HG02759 (cell line): ENCODE data around the gene CCDC91.
A peak's percentile ranks its signal among the peaks of the same experiment; 100 is the strongest.
"Not testable (repeated sequence)": the region's sequence is repeated elsewhere in the genome, so short reads cannot be mapped to it uniquely, and the experiment has no call there.

Source experiments
- ATAC-seq: cut with Tn5 transposase; IDR thresholded peaks from one replicate; pipeline ENCODE4 v1.9.1; 2021; ENCODE audit warnings: mild to moderate bottlenecking, moderate library complexity; ENCODE audit not compliant: unreplicated experiment

CCDC91 gene

DNA sequence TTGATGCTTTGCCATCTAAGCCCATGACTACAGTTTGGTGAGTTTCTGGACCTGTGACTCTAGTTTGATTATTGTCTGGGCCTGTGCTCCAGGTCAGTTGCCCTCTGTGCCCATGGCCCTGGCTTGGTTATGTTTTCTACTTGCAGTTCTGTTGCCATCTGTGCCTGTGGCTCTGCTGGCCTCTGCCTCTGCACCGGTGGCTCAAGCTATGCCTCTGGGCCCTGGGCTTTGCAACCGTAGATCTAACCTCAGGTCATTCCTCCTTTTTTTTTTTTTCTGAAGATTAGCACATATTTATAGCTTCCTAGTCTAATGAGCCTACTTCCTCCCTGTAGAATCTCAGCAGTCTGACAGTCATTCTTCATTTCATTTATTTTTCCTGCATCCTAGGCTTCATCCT, 161.2 kb downstream of the CCDC91 start:
- ATAC-seq = no peak

DNA sequence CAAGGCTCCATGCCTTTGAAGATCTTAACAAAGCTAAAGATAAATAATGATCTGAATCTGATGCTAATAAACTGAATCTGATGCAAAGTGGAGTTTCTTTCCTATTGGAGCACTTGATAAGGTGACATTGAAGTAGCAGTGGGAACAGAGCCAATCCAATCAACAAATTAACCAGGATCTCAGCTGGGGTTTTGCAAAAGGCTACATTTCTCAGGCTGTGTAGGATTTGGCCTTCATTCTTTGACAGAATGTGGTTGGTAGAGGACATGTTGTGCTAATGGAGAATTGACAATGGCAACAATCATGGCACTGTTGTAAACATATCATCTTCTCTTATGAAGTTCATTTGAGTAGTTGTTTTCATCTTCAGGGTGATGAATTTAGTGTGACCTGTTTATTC, 164.9 kb downstream of the CCDC91 start:
- ATAC-seq = no peak

DNA sequence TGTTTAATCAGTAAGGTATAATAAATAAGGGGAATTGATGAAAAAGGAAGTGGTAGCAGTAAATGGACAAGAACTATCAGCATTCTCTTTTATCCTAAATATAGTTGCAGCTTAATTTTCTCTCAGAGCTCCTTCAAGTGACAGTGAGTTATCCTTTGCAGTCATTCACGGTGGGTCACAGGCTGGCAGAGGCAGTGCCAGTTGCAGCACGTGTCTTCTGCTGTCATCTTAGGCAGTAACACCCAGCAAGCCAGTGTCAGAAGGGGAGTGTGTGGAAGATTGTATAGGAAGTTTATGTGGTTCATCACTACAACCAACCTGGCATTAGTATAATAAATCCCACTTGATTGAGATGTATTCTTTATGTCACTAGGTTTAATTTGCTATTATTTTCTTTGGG, 170.0 kb downstream of the CCDC91 start:
- no peak for ATAC-seq

DNA sequence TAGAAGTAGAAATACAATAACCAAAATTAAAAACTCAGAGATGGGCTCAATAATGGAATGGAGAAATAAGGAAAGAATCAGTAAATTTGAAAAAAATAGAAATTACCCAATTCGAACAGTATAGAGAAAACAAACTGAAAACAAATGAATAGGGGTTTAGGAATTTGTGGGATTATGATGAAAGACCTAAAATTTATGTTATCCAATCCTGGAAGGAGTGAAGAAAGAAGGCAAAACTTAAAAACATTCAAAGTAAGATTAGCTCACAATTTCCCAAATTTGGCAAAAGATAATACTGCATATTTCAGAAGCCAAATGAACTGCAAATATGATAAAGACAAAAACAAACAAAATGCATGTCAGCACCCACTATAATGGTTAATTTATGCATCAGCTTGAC, 177.1 kb downstream of the CCDC91 start:
- ATAC-seq = no peak

DNA sequence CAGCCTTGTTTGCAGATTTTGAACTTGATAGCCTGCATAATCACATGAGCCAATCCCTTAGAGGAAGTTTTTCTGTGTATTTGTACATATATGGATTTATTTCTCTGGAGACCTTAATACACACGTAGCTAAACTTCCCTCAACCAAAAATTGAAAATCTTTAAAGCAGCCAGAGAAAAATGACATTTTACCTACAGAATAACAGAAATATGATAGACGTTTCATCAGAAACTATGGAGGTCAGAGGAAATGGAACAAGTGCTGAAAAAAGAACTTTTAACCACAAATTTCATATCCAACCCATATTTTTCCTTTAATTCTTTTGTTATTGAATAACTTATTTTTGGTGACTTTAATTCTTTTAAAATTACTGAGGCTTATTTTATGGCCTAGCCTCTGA, 177.7 kb downstream of the CCDC91 start:
- ATAC-seq = no peak

DNA sequence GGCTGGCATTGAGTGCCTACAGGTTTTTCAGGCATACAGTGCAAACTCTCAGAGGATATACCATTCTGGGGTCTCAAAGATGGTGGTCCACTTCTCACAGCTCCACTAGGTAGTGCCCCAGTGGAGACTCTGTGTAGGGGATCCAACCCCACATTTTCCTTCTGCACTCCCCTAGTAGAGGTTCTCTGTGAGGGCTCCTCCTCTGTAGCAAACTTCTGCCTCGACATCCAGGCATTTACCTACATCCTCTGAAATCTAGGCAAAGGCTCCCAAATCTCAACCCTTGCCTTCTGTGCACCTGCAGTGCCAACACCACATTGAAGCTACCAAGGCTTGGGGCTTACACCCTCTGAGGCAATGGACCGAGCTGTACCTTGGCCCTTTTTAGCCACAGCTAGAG, 179.2 kb downstream of the CCDC91 start:
- no peak for ATAC-seq

DNA sequence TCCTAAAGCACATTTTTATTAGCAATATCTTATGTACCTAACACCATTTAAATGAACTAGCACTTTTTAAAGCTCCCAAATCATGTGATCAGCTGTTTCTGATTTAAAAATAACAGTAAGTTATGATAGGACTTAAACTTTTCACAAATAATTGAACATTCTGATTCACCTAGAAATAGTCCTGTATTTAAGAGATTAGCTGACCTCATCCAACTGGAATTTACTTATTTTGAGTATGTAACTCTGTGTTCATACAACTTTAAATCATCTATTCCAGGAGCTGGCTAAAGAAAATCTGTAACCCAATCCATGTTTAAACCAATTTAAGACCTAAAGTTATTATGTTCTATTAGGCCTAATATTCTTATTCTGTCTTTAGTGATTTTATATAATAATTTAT, 184.3 kb downstream of the CCDC91 start:
- ATAC-seq = no peak

DNA sequence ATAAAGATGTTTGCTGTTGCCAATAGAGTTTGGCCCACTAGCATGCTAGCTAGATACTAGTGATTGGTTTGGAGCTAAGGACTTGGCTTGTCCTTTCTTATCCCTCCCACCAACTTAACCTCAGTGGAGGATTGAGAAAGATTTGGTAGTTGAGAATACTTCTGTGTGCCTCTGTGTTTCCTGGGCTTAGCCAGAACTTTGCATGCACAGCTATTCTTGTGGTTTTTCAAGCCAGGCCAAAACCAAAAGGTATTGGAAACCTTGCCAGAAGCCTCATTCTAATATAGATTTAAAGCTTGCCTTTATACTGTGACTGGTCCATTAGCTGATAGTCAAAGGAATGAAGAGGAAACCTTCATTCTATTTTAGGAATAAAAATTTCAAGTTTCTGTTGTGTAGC, 188.5 kb downstream of the CCDC91 start:
- no peak for ATAC-seq

DNA sequence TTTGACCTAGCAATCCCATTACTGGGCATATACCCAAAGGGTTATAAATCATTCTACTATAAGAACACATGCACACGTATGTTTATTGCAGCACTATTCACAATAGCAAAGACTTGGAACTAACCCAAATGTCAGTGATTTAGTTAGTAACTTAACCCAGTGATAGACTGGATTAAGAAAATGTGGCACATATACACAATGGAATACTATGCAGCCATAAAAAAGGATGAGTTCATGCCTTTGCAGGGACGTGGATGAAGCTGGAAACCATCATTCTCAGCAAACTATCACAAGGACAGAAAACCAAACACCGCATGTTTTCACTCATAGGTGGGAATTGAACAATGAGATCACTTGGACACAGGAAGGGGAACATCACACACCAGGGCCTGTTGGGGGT, 189.5 kb downstream of the CCDC91 start:
- ATAC-seq = not testable (repeated sequence)

DNA sequence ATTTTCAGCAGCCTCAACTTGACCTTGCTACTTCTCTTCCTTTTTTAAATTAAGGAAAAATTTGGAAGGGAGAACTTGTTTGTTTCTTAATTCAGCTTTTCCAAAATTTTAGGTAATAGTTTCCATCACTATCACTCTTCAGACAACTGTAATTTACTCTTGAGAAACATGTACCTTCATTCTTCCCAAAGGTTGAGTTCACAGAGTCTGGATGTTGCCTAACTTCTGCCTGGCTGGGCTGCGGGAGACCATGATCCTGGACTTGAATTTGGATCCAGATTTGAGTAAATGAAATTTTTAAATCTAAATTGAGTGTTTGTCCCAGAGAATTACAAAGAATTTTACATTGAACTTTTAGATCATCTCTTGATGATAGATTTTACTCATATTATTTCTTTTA, 193.1 kb downstream of the CCDC91 start:
- no peak for ATAC-seq

DNA sequence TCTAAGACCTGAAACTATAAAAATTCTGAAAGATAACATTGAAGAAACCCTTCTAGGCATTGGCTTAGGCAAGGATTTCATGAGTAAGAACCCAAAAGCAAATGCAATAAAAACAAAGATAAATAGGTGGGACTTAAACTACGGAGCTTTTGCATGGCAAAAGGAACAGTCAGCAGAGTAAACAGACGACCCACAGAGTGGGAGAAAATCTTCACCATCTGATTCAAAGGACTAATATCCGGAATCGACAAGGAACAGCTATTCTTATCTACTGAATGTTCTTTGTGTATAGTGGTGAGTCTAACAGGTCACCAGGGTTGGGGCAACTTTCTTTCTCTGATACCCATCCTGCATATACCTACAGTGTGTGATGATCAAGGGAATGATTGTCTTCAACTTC, 198.6 kb downstream of the CCDC91 start:
- no peak for ATAC-seq

DNA sequence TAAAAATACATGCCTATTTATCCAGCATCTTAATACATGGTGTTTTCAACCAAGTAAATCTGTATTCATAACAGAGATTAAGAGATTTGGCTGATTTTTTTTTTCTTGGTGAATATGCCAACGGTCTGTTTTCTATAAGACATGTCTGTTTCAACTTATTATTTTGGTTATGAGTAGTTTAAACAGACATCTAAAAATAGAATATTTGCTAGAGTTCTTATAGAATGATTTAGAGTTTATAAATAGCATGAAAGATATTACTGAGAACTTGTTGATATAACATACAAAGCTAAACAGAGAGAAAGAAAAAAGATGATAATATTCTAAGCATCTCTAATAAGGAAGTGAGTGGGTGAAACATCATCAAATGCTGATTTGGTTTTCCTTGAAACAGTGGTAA, 199.9 kb downstream of the CCDC91 start:
- no peak for ATAC-seq

DNA sequence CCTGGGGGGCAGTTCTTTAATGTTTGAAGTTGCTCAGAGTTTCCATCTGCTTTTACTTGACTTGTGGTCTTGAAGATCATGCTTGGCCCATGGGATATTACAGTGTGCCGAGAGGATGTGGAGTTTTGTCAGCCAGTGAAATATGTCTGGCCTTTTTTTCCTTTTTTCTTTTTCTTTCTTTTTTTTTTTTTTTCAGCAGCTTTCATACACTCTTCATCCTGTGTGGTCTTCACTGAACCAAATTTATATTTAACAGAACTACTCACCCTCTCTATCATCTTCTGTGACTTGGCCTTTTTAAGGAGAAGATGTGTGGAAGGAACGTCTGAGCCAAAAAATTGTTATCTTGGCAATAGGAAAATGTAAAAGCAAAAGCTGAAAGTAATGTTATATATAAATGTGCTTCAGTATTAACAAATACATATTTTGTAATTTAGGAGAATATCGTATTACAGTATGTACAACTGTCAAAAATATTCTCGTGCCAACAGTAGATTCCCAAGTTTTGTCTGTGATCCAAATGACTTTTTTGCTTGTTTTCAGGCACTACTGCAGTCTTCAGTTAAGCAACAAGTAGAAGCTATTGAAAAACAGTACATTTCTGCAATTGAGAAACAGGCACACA, 200.6 kb downstream of the CCDC91 start:
- no peak for ATAC-seq

DNA sequence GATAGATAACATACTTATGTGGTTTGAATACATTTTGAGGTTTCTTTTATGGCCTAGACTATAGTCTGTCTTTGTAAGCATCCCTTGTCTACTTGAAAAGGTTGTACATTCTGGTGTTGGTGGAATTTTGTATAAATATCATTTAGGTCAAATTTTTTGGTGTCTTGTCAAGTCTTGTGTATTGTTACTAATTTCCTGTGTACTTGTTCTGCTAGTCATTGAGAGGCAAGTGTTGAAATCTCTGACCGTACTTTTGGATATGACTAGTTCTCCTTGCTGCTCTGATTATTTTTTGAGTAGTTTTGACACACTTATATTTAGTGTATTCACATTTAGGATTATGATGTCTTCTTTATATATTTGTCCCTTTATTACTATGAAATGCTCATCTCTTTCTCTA, 219.6 kb downstream of the CCDC91 start:
- ATAC-seq = no peak

DNA sequence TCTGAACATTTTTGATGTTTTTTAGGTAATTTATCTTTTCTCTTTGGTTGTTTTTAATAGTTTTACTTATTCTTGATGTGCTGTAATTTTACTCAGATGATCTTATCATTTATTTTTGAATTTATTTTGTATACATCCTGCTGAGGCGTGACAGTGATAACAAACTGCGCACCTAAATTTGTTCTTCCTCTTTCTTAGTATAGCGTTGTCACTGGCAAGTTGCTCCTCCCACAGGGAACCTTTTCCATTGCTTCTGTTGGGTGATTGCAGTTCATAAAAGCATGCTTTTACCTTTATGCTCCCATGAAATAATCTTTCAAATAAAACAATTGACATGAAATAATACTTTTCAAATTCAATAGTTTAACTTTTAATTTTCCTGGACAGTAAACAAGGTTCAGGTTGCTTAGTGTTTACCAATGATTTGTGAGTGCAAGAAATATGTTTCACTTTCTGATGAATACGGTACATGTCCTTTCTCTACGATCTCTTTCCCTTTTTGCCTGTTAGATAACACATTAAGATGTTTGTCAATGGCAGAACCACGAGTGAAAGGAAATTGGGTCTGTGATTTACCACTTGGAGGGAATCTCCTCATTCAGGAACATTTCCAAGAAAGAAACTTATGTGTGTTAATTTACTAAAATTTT, 223.3 kb downstream of the CCDC91 start:
- ATAC-seq = peak; percentile 84

DNA sequence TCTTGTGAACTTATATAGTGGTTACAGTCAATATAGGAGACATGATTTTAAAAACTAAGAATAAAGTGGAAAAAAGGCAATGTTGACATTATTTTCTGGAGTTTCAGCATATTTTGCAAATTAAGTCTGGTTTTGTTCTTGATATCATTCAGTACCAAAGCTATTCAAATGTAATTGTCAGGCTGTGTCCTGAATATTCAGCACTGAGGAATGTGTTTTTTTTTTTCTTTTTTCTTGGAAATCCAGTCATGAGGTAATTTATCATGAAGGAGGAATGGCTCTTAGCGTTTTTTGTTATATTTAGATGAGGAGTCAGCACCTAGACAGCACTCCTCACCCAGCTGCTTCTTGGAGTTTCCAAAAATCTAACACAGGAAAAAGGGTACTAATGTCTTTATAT, 225.5 kb downstream of the CCDC91 start:
- no peak for ATAC-seq

DNA sequence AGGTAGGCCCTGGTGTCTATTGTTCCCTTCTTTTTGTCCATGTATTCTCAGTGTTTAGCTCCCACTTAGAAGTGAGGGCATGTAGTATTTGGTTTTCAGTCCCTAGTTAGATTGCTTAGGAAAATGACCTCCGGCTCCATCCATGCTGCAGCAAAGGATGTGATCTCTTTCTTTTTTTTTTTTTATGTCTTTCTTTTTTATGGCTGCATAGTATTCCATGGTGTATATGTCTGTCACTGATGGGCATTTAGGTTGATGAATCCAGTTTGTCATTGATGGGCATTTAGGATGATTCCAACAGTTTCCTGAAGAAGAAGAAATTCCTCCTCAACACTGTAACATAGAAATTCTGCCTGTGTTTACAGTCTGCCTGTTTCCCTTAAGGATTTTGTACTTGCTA, 231.1 kb downstream of the CCDC91 start:
- ATAC-seq = no peak

DNA sequence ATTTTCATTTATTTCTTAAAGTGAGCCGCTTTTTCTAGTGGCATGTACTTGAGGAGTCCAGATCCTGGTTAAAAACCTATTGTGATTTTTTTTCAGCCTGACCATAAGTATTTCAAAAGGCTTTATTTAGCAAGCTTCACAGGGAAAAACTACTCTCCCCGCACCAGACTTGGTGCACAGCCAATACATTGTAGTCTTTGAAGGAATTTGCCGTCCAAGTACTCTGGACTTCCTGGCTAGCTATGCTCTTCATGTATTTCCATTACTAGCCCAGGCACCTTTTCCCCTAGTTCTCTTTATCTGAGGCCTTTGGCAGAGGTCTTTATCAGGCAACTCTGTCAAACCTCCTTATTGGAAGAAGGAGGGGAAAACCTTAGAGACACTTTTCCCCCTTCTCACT, 234.7 kb downstream of the CCDC91 start:
- ATAC-seq = peak; percentile 13

DNA sequence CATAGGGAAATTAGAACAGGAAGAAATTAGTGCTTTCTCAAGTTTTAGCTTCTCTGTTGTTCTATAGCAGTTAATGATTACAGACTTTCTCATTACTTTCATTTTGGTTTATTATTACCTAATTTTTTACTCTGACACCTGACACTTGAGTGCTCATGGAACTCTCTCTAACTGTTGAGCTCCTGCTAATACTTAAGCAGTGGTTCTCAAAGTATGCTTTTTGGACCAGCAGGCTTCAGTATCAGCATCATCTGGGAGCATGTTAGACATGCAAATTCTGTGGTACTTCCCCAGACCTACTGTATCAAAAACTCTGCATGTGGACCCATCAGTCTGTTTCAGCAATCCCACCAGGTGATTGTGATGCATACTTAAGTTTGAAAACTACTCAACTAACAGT, 235.3 kb downstream of the CCDC91 start:
- peak; percentile 73 for ATAC-seq

DNA sequence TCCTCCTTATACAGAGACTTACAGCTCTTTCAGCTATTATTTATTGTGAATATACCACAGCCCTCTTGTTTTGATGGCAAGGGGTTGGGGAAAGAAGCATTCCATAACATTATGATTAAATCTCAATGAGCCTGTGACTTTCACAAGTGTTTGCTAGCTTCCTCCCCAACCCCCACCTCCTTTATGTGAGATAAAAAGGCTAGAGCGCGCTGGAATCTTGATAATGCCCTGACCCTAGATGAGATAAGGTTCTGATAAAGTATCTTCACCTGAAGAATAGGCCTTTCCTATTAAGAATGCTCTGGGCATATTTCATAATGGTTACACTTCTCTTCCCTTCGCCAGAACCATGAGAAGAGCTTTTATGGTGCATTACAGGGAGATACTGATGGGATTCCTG, 236.8 kb downstream of the CCDC91 start:
- no peak for ATAC-seq

DNA sequence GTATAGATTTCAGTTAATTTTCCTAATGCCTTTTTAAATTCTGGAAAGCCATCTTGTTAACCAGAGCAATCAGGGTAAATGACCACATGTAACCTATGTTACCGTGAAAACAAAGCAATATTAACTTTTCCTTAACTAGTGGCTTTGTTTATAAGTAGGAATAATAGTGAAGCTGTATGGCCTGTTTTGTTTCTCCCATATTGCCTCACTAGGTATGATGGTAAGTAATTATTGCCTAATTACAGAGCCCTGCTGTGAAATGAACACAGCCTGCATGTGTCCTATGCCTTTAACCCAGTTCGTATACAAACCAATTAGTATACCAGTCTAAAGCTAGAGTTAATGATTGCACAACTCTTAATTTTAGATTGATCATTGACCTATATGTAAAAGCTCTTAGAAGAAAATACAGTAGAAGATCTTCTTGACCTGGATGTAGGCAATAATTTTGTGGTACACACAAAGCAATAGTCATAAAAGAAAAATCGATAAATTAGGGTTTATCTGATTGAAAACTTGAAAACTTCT, 249.9 kb downstream of the CCDC91 start:
- ATAC-seq = no peak

DNA sequence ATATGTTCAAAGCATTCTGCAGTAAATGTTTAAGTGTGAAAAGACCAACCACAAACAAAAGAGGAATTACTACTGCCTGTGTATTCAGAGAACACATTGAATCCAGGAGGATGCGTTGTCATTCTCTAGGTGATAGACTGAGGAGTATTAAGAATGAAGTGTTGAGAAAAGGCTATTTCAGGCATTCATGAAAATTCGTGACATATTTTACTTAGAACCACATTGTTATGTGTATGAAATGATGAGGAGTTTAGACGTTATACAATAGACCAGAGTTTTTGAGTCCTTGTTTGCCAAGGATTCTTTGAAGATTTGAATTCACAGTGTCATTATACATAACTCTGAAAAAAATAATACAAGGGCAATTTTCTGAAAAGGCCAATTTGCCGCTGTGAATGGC, 251.8 kb downstream of the CCDC91 start:
- no peak for ATAC-seq

DNA sequence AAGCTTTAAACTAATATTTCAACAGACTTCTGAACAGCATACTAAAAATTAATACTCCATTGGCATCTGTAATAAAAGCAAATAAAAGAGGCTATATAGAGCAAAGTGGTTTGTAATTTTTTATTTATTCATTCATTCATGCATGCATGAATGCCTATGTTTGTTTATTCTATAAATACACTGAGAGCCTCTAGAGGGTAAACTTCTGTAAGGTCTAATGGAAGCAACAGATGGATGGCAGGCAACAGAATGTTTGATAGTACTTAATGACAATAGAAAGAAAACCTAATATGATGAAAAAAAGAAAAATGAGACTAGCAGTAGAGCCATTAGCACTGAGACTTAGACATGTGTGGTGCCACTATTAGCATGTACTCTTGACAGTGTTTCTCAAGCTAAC, 253.1 kb downstream of the CCDC91 start:
- ATAC-seq = no peak
